ENCODE measurements around the gene LVRN.
"Not testable (repeated sequence)": the region's sequence is repeated elsewhere in the genome, so short reads cannot be mapped to it uniquely, and the experiment has no call there.

LVRN gene, protein sequence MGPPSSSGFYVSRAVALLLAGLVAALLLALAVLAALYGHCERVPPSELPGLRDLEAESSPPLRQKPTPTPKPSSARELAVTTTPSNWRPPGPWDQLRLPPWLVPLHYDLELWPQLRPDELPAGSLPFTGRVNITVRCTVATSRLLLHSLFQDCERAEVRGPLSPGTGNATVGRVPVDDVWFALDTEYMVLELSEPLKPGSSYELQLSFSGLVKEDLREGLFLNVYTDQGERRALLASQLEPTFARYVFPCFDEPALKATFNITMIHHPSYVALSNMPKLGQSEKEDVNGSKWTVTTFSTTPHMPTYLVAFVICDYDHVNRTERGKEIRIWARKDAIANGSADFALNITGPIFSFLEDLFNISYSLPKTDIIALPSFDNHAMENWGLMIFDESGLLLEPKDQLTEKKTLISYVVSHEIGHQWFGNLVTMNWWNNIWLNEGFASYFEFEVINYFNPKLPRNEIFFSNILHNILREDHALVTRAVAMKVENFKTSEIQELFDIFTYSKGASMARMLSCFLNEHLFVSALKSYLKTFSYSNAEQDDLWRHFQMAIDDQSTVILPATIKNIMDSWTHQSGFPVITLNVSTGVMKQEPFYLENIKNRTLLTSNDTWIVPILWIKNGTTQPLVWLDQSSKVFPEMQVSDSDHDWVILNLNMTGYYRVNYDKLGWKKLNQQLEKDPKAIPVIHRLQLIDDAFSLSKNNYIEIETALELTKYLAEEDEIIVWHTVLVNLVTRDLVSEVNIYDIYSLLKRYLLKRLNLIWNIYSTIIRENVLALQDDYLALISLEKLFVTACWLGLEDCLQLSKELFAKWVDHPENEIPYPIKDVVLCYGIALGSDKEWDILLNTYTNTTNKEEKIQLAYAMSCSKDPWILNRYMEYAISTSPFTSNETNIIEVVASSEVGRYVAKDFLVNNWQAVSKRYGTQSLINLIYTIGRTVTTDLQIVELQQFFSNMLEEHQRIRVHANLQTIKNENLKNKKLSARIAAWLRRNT

DNA sequence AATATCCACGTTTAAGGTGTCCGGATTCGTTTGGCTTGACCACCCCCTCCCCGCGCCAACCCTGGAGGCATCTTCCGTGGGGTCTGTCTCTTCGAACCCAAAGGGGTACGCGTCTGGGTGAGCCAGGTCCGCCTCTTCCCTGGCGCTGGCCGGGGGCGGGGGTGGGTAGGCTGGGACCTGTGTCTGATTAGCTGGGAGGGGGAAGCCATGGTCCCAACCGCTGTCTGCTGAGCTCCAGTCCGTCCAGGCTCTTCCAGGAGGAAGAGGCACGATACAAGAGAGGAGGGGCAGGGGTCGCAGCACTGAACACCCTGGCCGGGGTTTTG lies at the start of gene LVRN:
TSS of gene LVRN (plus strand) at position 237 of the 326 bp plus-strand sequence. CDS start 143 bp downstream, outside the sequence.
- no peak for FAIRE-seq

DNA sequence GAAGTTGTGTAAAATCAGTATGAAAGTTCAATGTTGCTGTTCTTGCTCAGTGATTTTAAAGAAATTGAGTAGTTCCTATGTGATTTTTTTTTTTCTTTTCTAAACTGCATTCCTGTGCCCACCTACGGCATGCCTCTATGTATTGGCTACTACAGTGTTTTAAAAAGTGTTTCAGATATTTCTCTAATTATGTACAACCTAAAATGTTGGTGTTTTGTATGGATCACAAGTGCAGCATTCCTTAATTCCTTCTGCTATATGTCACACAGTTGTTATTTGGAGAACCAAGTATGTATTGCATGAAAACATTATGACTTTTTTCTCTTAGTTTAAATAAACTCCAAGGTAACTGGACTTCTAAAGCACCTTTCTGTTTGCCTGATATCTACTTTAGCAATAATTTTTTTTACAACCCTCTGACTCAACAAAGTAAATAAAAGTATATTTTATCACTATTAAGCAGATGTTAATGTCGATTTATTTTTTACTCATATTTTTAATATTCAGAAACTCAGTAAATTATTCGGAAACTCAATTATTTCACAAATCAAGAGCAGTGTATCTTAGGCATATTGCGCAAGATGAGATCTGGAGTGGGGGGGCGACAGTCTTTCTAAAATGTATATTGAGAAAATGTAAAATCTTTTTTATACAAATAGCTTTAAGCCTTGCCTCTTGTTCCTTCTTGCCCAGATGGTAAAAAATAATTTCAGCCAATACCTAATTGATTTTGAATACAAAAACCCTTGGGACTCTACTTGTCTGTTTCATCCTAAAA lies 48.5 kb upstream of the LVRN start:
- peak; percentile 84 for FAIRE-seq

DNA sequence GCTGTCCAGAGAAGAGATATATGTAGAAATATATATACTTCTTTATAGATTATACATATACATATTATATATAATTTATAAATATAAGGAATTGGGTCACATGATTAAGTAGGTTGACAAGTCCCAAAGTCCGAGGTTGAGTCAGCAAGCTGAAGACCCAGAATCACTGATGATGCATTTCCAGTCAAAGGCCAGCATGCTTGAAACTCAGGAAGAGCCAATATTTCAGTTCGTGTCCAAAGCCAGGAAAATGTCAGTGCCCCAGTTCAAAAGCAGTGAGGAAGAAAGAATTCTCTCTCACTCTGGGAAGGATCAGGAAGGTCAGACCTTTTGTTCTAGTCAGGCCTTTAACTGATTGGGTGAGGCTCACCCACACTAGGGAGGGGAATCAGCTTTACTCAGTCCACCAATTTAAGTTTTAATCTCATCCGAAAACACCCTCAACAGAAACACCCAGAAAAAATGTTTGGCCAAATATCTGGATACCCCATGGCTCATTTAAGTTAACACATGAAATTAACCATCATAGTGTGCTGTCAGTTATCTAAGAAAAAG lies 42.0 kb upstream of the LVRN start:
- no peak for FAIRE-seq

DNA sequence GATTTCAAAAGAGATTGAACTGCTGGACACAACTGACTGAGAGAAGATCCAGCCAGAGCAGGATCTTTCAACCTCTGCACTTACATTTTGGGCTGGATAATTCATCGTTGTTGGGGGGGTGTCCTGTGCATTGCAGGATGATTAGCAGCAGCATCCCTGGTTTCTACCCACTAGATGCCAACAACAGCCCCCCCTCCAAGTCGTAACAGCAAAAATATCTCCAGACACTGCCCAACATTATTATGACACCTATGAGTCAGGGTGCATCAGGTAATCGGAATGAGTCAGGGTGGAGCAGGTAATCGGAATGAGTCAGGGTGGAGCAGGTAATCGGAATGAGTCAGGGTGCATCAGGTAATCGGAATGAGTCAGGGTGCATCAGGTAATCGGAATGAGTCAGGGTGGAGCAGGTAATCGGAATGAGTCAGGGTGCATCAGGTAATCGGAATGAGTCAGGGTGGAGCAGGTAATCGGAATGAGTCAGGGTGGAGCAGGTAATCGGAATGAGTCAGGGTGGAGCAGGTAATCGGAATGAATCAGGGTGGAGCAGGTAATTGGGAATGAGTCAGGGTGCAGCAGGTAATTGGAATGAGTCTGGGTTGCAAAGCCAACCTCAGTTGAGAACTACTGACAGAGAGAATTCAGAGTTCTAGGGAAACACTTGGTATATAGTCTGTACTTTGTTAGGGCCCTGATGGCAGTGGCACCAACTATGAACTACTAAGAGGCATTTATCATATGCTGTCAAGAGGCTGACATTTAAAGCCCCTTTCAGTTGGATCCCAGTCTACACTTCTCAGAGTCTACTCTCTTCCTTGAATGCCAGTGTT lies 33.5 kb upstream of the LVRN start:
- FAIRE-seq = not testable (repeated sequence)

DNA sequence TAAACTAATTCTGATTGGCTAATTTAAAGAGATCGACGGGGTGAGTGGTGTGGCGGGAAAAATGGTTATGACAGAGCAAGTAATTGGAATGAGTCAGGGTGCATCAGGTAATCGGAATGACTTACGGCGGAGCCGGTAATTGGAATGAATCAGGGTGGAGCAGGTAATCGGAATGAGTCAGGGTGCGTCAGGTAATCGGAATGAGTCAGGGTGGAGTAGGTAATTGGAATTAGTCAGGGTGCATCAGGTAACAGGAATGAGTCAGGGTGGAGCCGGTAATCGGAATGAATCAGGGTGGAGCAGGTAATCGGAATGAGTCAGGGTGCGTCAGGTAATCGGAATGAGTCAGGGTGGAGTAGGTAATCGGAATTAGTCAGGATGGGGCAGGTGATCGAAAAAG lies 32.1 kb upstream of the LVRN start:
- not testable (repeated sequence) for FAIRE-seq

DNA sequence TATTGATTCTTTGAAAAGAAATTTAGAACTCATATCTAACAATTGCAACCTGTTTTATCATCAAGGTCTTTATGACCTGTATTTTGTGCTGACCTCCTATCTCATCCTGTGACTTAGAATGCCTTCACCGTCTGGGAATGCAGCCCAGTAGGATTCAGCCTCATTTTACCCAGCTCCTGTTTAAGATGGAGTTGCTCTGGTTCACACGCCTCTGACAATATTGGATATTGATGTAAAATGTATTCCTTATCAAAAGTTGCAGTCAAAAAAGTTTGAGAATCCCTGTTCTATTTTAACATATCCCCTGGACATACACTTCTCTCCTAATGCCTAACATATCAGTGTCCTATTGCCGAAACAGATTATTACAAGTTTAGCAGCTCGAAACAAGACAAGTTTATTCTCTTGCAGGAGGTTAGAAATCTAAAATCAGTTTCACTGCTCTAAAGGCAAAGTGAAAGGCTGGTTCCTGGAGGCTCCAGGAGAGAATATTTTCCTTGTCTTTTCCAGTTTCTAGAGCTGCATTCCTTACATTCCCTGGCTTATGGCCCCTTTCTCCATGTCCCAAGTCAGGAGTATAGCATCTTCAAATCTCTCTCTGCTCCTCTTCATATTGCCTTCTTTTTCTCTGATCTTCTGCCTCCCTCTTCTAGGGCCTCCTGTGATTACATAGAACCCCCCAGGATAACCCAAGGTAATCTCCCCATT lies 31.5 kb upstream of the LVRN start:
- FAIRE-seq = no peak

DNA sequence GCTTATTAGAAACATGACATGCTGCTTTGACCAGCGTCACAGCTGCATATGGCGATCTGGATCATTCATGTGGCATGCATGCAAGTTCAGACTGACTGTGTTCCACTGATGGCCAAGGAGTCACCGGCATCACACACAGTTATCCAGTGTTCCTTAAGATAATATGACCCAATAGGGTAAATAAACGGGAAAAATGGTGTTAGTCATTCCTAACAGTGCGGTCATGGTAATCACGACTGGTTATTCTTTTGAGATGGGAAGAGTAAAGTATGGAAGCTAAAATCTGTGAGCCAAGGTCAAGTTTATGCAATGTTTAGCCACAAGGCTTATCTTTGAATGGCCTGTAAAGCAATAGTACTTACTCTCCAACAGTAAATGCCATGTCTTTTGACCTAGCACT lies 29.3 kb upstream of the LVRN start:
- FAIRE-seq = no peak

DNA sequence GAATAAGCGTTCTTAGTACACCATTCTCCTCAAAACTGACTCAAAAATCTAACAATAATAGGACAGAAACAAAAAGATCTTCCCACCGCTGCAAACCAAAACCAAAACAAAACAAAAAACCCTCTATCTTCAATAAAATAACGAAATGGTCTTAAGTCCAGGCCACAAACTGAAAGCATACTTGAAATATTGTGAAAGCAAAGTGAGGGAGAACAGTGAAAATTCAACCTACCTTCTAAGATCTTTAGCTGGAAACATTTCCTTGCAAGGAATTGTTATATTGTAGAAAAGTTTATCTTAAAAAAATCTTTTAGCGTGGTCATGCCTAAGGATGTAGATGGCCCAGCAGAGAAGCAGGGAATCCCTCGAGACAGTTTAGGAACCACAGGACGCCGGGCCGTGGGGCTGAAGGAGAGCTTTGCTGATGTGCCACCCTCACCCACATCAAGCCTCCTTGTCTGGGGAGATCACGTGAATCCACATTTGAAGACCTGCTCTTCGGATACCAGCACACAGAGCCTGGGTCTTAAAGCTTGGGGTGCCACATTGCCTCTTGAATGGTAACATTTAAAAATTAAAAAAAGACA lies 27.8 kb upstream of the LVRN start:
- no peak for FAIRE-seq

DNA sequence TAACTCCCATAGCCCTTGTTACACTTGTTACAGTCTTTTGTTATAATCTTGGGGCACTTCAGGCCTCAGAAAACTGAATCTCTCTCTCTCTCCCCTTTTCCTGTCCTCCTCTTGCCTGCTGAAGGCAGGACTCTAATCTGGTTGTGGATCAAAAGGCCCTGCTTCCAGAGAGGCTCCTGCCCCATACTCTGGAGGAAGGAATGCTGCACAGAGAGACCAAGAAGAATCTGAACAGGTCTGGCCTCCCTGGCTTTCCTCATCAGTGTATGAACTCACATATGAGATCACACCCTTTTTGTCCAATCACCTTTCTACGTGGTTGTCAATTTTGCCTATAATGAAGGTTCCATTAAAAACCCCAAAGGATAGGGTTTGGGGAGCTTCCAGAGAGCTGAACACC lies 26.2 kb upstream of the LVRN start:
- FAIRE-seq = no peak

DNA sequence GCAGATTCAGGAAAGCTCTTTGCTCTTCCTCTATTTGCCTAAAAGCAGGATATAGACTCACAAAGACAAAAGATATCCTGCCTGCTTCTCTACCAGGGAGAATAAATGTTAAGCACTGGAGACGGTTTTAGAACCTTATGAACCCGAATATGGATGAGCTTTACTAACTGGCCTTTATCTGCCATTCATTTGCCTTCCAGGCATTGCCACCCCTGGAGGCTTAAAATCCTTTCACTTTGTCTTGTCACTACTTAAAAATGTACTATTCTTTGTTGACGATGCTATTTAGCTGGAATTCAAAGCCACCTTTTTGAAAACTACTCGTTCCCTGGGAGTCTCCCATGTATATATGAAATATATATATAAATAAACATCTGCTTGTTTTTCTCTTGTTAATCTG lies 23.2 kb upstream of the LVRN start:
- no peak for FAIRE-seq

DNA sequence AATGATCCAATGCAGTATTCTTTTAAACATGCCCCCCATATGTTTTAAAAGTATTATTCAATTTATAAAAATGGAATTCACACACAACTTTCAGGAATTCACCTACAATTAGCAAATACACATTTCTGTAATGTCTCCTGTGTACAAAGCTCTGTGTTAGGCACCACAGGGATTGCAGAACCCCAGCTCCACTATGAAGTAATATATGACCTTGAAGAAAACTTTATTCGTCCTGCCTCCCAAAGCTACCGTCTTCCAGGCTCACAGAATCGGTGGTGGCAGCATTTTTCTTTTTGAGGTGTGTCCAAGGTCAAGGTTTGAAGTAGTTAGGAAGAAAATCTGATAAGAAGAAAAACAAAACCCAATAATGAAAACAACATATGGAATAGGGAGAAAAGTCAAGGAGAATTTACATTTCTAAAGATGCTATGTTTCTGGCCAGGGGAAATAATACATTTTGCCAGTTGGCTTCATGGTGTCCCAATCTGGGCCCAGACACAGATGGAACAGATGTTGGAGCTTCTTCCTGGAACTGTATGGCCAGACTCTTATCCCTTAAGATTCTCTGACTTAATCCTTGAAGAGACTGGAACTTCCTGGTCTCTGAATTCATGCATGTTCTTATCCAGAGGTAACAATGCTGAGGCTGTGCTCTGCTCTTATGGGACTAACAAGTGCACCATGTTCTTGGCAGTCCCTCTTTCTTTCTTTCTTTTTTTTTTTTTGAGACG lies 22.0 kb upstream of the LVRN start:
- FAIRE-seq = no peak

DNA sequence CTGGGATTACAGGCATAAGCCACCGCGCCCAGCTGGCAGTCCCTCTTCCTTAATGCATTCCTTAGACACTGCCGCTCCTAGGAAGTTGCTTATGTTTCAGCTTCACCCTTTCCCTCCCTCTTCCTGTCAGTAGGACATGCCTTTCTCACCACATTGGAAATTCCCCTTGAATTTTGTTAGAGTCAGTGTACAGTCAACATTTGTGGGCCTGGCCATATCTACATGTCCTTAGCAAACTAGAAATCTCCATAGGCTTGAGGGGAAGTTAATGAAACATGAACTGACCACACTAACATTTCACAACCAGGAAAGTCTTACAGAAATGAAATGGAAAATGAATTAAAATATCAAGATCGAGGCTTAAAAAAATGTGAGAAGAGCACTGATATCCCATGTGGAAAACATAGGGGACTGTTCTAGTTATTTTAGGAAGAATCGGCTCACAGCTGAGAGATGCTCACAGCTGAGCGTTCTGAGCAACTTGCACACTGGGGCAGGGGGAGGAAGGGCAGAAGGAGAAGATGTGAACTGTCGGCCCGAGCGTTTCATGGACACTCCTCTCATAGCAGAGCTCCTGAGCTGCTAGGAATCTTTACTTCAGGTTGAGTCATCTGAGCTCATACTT lies 21.1 kb upstream of the LVRN start:
- no peak for FAIRE-seq

DNA sequence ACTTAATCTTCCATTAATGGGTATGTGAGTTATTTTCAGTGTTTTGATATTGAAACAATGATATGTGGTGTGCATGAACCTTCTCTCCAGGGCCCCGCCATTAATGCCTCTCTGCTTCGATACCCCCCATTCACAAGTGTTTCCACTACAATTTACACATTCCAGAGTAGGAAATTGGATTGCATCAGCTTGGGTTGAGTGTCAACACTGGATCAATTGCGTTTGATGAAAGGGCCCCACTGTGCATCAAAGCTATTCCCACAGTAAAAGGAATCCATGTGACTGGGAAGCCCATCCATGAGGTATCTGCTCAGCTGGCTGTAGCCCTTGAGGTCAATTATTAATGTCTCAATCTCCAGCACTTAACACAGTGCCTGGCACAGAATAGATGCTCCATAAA lies 17.8 kb upstream of the LVRN start:
- no peak for FAIRE-seq

DNA sequence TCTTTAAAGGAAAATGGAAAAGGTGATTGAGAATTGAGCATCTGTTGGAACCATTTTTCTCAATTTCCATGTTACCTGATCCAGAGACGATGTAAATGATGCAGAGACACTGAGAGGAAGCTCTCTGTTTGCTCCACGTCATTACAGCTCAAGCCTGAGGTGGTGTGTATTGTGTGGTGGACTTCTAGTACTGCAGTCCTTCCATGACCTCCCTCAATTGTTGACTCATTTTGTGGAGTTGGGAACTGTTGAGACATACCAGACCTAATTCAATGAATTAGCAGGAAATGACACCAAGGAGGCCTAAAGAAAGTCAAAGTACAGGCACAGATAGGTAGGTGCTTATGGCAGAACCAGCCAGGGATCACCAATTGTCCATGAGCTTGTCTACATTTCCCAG lies 15.6 kb upstream of the LVRN start:
- FAIRE-seq = no peak

DNA sequence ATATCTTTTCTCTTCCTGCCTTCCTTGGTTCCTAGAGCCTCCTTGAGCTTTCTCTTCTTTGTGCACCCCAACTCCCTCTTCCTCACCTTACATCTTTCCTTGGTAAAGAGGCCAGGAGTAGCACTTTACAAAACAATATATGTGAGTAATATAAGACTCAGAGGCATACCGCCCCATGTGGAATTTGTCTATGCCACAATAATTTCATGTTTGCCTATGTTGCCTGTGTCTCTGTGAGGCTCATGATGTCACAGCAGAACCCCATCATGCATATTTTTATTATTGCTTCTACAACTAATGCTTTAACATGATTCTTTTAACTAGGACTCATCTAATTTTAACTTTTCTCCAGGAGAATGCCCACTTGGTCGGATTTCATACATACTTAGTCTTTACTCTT lies 15.0 kb upstream of the LVRN start:
- no peak for FAIRE-seq

DNA sequence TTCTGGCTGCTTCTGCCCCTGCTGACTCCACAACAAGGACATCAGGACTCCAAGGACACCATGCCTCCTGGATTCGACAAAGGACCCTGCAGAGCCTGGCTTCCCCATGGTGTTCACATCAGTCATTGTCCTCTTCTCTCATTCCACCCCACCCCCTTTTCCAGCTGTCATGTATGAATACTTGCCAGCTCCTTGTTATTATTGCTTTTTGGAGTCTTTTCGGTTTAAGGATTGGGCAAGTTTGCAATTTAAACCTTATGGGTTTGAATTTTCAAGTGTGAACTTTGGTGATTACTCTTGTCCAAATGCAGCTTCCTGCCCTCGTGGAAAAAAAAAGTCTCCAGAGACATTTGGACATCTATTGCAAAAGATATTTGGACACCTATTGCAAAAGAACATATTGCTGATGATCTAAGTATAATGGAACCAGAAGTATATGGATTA lies 14.2 kb upstream of the LVRN start:
- FAIRE-seq = no peak

DNA sequence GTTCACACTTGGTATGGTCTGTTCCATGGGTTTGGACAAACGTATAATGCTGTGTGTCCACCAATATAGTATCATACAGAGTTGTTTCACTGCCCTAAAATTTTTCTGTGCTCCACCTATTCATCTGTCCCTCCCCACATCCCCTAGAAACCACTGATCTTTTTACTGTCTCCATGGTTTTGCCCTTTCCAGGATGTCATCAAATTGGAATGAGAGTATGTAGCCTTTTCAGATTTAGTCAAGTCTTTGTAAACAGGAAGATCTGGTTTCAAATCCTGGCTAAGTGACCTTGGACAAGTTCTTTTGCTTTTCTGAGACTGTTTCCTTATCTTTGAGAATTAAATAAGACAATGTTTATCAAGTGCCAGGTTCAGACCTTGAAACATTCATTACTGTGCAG lies 13.2 kb upstream of the LVRN start:
- no peak for FAIRE-seq

DNA sequence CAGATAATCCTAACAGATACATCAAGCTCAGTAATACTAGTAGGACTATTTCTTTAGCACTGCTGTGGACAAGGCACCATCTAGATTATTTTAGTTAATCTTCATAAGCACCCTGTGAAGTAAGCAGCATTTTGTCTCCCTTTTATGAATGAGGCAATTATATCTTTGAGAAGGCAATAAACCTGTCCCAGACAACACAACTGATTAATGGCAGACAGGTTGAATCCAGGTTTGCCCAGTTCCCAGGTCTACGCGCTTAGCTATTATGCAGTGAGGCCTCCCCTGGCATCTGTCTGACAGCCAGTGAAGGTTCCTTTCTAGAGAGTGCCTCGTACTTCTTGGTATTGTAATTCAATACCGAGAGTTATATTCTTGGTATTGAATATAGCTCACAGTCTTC lies 9.7 kb upstream of the LVRN start:
- FAIRE-seq = no peak

DNA sequence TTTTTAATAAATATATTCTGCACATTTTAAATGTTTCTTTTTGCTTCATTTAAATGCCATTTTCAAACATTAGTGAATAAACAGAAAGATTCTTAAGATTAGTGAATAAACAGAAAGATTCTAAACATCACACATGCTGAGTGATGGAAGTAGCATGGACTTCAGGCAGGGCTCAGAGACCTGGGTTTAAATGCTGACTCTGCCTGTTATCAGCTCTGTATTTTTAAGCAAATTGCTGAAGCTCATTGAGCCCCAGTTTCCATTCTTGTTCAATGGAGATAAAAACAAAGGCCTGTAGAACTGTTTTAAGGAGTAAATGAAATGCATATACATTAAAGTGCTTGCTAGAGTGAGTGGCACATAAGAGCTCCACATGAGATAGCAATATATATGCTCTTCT lies 8.1 kb upstream of the LVRN start:
- FAIRE-seq = no peak

DNA sequence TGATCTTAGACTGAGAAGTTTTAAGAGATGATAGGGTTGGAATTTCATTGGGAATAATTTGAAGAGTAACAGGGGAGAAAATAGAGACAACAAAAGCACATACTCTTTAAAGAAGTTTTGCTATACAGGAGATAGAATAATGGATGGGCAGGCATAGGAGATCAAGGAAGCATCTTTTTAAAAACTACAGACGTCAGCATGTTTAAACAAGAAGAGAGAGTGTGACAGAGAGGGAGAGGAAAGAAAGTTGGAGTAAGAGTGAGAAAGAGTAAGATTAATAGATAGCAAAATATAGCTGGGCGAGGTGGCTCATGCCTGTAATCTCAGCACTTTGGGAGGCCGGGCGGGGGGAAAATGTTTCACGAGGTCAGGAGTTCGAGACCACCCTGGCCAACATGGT lies 5.3 kb upstream of the LVRN start:
- FAIRE-seq = no peak
